ENCODE measurements around the gene ZNF324B.
A peak's percentile ranks its signal among the peaks of the same experiment; 100 is the strongest.

ZNF324B gene

DNA sequence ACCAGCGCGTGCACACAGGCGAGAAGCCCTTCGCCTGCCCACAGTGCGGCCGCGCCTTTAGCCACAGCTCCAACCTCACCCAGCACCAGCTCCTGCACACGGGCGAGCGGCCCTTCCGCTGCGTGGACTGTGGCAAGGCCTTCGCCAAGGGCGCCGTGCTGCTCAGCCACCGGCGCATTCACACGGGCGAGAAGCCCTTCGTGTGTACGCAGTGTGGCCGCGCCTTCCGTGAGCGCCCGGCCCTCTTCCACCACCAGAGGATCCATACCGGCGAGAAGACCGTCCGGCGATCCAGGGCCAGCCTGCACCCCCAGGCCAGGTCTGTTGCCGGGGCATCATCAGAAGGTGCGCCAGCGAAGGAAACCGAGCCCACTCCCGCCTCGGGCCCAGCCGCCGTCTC lies 20.3 kb downstream of the ZNF324B start:
- no peak overlapping the region for H3K9ac ChIP-seq (ENCODE audit: low read length)
- no peaks in the 10 kb centered on the region for H3K9me2 ChIP-seq (replicated peaks; ENCODE audit: insufficient read depth, low read length)
- peaks cover 7% of the 10 kb centered on the region for H3K79me2 ChIP-seq (ENCODE audit: insufficient read depth, low read length)
- TF ChIP-seq, protein P1, sequence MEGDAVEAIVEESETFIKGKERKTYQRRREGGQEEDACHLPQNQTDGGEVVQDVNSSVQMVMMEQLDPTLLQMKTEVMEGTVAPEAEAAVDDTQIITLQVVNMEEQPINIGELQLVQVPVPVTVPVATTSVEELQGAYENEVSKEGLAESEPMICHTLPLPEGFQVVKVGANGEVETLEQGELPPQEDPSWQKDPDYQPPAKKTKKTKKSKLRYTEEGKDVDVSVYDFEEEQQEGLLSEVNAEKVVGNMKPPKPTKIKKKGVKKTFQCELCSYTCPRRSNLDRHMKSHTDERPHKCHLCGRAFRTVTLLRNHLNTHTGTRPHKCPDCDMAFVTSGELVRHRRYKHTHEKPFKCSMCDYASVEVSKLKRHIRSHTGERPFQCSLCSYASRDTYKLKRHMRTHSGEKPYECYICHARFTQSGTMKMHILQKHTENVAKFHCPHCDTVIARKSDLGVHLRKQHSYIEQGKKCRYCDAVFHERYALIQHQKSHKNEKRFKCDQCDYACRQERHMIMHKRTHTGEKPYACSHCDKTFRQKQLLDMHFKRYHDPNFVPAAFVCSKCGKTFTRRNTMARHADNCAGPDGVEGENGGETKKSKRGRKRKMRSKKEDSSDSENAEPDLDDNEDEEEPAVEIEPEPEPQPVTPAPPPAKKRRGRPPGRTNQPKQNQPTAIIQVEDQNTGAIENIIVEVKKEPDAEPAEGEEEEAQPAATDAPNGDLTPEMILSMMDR (IDR thresholded peaks at IDR 0.05; ENCODE audit: insufficient read depth, low read length, poor library complexity, severe bottlenecking) = no peak
- no peak for TF ChIP-seq EZH2phosphoT487 (conservative IDR thresholded peaks at IDR 0.05; ENCODE audit: low read length)
- H3K36me3 ChIP-seq (ENCODE audit: low read length) = no peaks in the 10 kb centered on the region
- H2AFZ ChIP-seq (ENCODE audit: low read depth, low read length, severe bottlenecking) = no peak overlapping the region
- H3K27me3 ChIP-seq (ENCODE audit: low read length) = no peaks in the 10 kb centered on the region
- H4K20me1 ChIP-seq (ENCODE audit: low read depth, low read length) = no peaks in the 10 kb centered on the region
- H3F3A ChIP-seq (ENCODE audit: insufficient read depth) = peaks cover 10% of the 10 kb centered on the region
- no peak overlapping the region for H3K4me2 ChIP-seq (ENCODE audit: low read depth, low read length, poor library complexity, severe bottlenecking)
- H3K27ac ChIP-seq (ENCODE audit: low read depth, low read length) = no peak overlapping the region
- no peak overlapping the region for H3K4me3 ChIP-seq (ENCODE audit: insufficient read depth, low read length, poor library complexity, severe bottlenecking)
- H3K9me3 ChIP-seq (ENCODE audit: insufficient read depth, low read length) = no peaks in the 10 kb centered on the region

DNA sequence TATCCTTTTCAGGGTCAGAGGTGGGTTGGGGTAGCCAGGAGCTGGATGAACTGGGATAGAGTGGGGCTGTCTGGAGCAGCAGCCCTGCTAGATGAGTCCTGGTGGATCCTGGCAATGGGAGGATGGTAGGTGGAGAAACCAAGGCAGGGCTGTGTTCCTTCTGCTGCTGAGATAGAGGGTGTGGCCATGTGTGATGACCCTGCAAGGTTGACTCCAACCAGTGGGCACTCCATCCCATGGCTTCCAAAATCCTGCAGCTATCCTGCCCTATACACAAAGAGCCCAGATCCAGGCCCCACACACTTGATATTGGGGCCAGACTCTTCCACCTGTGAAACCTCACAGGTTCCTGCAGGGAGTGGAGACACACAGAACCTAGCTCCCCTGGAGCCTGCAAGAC lies 22.4 kb downstream of the ZNF324B start:
- TF ChIP-seq, protein P1 (IDR thresholded peaks at IDR 0.05; ENCODE audit: insufficient read depth, low read length, poor library complexity, severe bottlenecking) = no peak
- TF ChIP-seq EZH2phosphoT487 (conservative IDR thresholded peaks at IDR 0.05; ENCODE audit: low read length) = no peak
- Histone ChIP-seq H2AFZ (ENCODE audit: low read depth, low read length, severe bottlenecking) (no peak overlapping the region), H3K4me3 (ENCODE audit: insufficient read depth, low read length, poor library complexity, severe bottlenecking) (no peak overlapping the region), H3K9me3 (ENCODE audit: insufficient read depth, low read length) (no peaks in the 10 kb centered on the region), H4K20me1 (ENCODE audit: low read depth, low read length) (no peaks in the 10 kb centered on the region), H3F3A (ENCODE audit: insufficient read depth) (peaks cover 10% of the 10 kb centered on the region), H3K9me2 (replicated peaks; ENCODE audit: insufficient read depth, low read length) (no peaks in the 10 kb centered on the region), H3K79me2 (ENCODE audit: insufficient read depth, low read length) (no peaks in the 10 kb centered on the region), H3K36me3 (ENCODE audit: low read length) (no peaks in the 10 kb centered on the region), H3K4me2 (ENCODE audit: low read depth, low read length, poor library complexity, severe bottlenecking) (no peak overlapping the region), H3K27ac (ENCODE audit: low read depth, low read length) (no peak overlapping the region), H3K9ac (ENCODE audit: low read length) (no peak overlapping the region), H3K27me3 (ENCODE audit: low read length) (no peaks in the 10 kb centered on the region)

DNA sequence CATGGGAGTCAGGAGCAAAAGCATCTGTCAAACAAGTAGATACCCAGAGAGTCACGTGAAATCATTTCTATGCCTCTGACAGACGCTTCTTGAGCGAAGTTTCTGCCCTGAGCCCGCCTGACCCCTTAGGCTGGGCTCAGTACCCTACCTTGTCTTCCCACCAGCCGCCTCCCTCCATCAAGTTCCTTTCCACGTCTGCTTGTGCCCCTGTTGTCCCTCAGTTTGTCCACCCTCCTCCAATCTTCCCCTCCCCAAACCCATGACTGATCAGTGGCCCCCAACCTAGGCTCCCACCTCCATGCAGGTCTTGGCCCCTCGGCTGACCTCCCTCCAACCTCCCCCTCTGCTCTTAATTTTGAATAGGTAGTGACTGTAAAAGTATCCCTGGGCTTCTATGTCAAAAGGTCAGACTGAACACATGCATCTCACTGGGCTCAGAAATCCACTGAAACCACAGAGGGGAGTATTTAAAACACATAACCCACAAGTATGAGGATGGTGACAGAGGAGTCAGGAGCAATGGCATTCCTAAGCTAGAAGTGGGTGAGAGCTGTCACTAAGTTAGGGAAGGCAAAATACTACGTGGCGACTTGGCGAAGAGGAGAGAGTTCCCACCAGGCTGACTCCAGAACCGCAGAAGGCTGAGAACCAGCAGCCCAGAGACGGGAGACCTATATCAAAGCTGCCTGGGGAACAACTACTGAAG lies 23.0 kb downstream of the ZNF324B start:
- H3K4me2 ChIP-seq (ENCODE audit: low read depth, low read length, poor library complexity, severe bottlenecking) = peak overlapping the region; percentile 73
- H3K4me3 ChIP-seq (ENCODE audit: insufficient read depth, low read length, poor library complexity, severe bottlenecking) = no peak overlapping the region
- H4K20me1 ChIP-seq (ENCODE audit: low read depth, low read length) = no peaks in the 10 kb centered on the region
- no peak overlapping the region for H3K27ac ChIP-seq (ENCODE audit: low read depth, low read length)
- no peak overlapping the region for H3K9ac ChIP-seq (ENCODE audit: low read length)
- no peaks in the 10 kb centered on the region for H3K9me3 ChIP-seq (ENCODE audit: insufficient read depth, low read length)
- H2AFZ ChIP-seq (ENCODE audit: low read depth, low read length, severe bottlenecking) = no peak overlapping the region
- no peaks in the 10 kb centered on the region for H3K27me3 ChIP-seq (ENCODE audit: low read length)
- no peaks in the 10 kb centered on the region for H3K36me3 ChIP-seq (ENCODE audit: low read length)
- TF ChIP-seq, protein P1 (IDR thresholded peaks at IDR 0.05; ENCODE audit: insufficient read depth, low read length, poor library complexity, severe bottlenecking) = no peak
- TF ChIP-seq EZH2phosphoT487 (conservative IDR thresholded peaks at IDR 0.05; ENCODE audit: low read length) = no peak
- H3F3A ChIP-seq (ENCODE audit: insufficient read depth) = peaks cover 10% of the 10 kb centered on the region
- H3K9me2 ChIP-seq (replicated peaks; ENCODE audit: insufficient read depth, low read length) = no peaks in the 10 kb centered on the region
- no peaks in the 10 kb centered on the region for H3K79me2 ChIP-seq (ENCODE audit: insufficient read depth, low read length)

All from SU-DHL-6 (cell line).